Left forelimb (tissue), 1 donor: Measurements from ENCODE around the gene C2orf80.
"Not testable (repeated sequence)": the region's sequence is repeated elsewhere in the genome, so short reads cannot be mapped to it uniquely, and the experiment has no call there.

ENCODE experiments used
- DNase-seq: peaks from one replicate; pipeline ENCODE4 v3.0.0-alpha.2; 2018; ENCODE audit warnings: low spot score

C2orf80 gene

DNA sequence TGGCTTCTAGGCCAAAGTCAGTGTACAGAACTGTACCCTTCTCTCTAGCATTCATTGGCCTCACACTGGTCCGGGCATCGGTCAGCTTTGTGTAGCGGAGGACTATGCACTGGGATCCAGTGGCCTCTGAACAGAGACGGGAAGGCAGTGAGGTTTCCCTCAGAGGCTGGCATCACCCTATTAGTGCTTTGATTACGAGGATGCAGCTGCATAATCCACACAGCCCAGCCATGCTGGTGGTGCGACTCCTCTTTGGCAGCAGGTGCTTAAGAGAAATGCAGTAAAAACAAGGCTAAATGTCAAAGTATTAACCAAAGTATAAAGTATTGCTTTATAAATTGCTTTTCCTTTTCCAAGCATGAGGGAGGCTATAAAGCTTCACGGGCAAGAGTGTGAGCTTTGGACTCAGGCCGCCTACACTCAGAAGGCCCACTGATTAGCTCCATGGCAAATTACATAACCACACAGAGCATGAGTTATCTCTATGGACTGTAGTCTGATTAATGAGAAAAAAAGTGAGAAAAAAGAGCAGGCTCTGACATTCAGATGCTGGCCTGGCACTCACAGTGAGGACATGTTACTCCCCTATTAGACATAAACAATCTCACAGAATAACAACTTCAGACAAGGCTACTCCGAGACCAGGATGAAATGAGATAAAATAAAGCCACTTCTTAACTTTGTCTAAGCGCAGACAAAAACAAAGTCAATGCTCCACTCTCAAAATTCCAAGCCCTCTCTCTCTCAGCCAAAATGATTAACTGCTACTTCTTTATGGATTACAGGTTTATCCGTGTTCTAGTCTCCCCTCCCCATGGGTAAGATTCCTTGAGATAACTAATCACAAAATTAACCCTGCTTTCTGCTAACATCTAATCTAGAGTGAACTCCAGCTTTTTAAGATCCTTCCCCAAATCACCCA lies 53.8 kb downstream of the C2orf80 start:
- DNase-seq, result no peak

DNA sequence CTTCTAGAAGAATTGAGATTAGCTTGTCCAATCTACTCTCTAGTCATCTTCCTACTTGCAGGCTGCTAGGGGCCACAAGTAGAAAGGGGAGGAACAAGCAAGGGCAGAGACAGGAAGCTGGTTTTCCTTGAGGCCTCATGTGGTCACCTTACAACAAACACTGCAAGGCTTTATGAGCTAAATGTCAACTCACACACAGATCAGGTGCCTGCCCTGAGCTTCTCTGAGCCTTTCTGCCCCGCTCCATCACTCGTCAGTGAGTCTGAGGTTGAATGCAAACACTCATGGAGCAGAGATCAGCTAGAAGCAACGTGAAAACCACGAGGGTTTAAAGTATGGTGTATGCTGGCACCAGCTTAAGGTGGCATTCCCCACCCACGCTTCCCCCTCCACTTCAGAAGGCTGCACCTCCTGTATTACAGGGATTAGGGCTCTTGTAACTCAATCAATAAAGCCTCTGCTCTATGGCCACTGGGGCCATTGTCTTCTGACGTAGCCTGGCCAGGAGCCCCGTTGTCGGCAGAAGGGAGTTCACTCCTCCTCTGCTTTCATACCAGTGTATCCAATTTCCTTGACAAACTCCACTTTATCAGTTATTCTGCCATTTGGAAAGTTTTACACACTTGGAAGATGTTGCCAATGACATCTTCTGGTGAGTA lies 54.8 kb downstream of the C2orf80 start:
- DNase-seq, result no peak

DNA sequence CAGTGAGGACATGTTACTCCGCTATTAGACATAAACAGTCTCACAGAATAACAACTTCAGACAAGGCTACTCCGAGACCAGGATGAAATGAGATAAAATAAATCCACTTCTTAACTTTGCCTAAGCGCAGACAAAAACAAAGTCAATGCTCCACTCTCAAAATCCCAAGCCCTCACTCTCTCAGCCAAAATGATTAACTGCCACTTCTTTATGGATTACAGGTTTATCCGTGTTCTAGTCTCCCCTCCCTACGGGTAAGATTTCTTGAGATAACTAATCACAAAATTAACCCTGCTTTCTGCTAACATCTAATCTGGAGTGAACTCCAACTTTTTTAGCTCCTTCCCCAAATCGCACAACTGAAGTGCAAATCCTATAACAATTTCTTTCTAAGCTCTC lies 59.1 kb downstream of the C2orf80 start:
- DNase-seq, result no peak

DNA sequence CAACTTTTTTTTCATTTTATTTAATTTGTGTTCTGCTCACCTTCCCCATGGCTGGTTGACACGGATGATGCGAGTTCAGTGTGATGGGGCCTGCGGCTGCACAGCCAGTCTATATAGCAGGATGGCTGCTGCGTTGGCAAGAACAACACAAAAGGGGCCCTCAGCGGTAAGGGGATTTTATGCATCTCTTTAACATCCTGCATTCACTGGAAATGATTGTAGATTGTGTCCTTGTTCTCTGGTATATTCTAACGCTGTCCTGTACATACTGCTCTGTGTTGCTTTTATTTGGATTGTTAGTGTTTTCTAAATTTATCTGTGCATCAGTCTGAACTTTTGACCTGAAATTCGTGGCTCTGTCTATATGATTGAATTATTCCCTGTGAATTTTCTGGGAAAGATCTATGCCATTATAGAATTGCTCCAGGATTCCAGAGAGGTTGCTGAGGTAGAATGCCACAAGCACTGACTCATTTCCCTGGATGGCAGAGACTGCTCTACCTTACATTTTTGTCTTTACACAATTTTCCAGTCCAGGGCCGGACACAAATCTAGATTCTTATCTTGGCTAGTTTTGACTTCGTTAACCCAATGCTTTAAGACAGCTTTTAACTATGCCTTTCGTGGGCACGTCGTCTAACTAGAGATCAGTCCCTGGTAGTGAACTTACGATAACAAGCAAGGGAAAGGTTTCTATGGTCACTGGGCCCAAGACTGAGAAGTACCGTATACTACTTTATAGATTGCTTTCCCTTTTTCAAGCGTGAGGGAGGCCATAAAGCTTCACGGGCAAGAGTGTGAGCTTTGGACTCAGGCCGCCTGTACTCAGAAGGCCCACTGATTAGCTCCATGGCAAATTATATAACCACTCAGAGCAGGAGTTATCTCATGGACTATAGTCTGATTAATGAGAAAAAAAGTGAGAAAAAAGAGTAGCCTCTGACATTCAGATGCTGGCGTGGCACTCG lies 59.8 kb downstream of the C2orf80 start, which contains the start of gene CRYGC:
Gene CRYGC (minus strand): TSS at position 85 of the 968 bp plus-strand sequence. CDS start 36 bp downstream, at position 49.
- no peak for DNase-seq

DNA sequence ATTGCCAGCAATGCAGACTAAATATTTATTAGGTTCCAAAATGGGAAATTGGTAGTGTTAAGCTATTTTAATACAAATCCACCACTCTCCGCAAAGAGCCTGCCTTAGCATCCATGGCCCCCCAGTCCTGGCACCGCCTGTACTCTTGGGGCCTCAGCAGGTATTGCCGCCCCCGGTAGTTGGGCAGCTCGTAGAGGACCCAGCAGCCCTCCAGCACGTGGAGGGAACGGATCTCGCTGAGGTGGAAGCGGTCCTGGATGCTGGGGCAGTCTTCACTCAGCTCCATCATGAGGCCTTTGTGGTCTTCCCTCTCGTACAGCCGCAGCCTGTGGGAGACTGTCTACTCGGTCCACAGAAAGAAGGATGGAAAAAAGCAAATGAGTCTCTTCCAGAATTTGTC lies 61.7 kb downstream of the C2orf80 start:
- no peak for DNase-seq

DNA sequence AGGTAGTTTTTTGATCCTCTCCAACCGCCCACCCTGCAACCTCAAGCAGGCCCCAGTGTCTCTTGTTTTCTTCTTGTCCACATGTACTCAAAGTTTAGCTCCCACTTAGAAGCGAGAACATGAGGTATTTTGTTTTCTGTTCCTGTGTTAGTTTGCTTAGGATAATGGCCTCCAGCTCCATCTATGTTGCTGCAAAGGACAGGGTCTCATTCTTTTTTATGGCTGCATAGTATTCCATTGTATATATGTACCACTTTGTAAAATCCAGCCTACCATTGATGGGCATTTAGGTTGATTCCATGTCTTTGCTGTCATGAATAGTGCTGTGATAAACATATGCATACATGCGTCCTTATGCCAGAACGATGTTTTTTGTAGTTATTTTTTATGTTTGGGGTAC lies 62.7 kb downstream of the C2orf80 start:
- no peak for DNase-seq

DNA sequence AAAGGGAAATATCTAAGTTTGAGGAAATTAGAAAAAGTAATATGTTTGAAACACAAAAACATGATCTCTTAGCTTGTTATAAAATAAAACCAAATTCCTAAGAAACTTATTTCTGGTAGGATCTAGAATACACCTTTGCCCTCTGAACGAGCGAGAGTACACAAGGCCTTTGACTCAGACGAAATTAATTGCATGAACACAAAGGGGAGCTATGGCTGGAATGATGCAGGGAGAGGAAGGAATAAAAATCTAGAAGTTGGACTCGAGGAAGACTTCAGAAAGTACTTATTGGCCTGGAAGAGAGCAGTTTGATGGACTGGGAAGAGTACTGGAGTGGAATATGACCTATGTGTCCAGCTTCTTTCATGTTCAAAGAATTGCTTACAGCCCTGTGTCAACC lies 64.6 kb downstream of the C2orf80 start:
- no peak for DNase-seq

DNA sequence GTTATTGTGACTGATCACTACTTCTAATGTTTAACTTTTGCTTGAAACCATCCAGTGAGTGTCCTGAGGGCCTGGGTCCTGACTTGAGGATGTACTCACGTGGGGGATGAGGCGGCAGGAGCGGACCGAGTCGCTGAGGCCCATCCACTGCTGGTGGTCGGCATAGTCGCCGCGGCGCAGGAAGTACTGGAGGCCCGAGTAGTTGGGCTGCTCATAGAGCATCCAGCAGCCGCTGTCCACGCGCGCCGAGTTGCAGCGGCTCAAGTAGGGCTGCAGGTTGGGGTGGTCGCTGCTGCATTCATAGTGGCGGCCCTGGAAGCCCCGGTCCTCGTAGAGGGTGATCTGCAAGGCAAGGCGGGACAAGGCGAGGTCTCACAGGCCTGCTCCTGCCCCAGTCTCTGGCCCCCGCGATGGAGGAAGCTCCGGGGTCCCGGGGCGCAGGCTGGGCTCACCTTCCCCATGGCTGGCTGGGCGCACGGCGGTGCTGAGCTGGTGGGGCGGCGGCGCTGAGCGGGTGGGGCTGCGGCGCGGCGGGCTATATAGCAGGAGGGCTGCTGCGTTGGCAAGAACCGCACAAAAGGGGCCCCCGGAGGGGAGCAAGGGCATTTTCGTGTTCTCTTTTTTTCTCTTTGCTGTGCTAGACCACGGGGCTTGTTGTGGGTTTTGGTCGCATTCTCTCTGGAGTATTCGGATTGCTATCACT lies 65.7 kb downstream of the C2orf80 start, which contains the start of gene CRYGD:
Gene CRYGD (minus strand): TSS at position 512 of the 703 bp plus-strand sequence. CDS start 51 bp downstream, at position 461.
- not testable (repeated sequence) for DNase-seq

DNA sequence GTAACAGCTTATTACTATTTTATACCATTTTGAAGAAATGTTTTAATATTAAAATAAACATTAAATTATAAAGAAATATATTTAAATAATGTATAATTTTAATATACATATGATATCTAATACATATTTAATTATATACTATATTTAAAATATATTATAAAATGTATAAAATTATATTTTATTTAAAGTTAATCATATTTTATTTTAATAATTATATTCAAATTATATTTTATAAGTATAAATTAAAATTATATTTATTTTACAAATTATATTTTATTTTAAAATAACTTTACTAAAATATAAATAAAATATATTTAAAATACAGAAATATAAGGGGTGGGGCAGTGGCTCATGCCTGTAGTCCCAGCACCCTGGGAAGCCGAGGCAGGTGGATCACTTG lies 67.6 kb downstream of the C2orf80 start:
- DNase-seq, result no peak

DNA sequence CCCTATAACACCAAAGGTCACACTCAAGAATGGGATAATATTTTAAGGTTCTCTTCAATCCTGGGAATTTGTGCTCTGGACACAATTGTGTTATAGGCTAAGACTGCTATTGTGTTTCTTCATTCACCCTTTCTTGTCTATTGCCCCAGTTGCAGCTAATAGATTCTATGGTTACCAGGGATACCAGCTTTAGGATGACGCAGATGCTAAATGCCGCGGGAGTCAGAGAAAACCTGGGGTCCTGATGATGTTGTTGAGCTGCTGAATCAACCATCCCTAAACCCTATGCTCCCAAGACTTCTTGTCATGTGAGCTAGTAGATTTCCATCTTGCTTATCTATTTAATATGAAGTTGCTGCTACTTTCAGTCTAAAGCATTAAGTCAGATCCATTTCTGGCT lies 70.9 kb downstream of the C2orf80 start:
- DNase-seq, result no peak

DNA sequence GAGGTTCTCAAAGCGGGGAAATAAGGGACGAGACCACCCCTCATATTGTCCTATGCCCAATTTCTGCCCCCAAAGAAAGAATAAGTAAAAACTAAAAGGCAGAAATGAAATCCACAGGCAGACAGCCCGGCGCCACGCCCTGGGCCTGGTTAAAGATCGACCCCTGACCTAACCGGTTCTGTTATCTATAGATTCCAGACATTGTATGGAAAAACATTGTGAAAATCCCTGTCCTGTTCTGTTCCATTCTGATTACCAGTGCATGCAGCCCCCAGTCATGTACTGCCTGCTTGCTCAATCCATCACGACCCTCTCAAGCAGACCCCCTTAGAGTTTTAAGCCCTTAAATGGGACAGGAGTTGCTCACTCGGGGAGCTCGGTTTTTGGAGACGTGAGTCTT lies 72.4 kb downstream of the C2orf80 start:
- DNase-seq, result not testable (repeated sequence)
